ENCODE measurements around the gene CC2D2B.
"Not testable (repeated sequence)": the region's sequence is repeated elsewhere in the genome, so short reads cannot be mapped to it uniquely, and the experiment has no call there.

The CC2D2B gene

DNA sequence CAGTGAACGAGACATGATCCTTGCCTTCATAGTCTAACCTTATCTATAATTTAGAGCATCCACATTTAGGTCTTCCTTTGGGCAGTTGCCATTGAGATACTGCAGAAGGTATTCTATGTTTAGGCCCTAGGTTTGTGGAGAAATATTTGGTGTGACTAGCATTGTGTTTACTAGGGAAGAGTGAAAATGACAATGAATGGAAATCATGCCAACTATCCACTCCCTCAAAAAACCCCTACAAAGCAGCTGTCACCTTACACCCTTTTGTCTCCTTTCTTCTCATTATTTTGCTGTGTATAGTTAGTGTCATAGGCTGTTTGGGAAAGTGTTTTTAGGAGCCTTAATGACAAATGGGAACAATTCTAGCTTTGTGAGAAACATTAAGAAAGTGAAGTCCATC lies 138.8 kb downstream of the CC2D2B start:
- H3K36me3 ChIP-seq (ENCODE audit: control insufficient read depth in 2 of 2, insufficient read depth in 2 of 2, low read length in 2 of 2), result no peaks in the 10 kb centered on the region
- no peaks in the 10 kb centered on the region for H3K27me3 ChIP-seq (ENCODE audit: control insufficient read depth in 1 of 2, insufficient read depth in 2 of 2, low read length in 2 of 2)
- no peaks in the 10 kb centered on the region for H3K9me3 ChIP-seq (ENCODE audit: control insufficient read depth in 2 of 2, low read length in 2 of 2)
- H3K27ac ChIP-seq (ENCODE audit: low read length), result no peak overlapping the region
- H3K4me3 ChIP-seq (ENCODE audit: low read length in 2 of 2), result no peak overlapping the region
- H3K9ac ChIP-seq (ENCODE audit: low read length in 2 of 2), result no peak overlapping the region
- peaks cover 9% of the 10 kb centered on the region for H3K4me1 ChIP-seq (ENCODE audit: control insufficient read depth, insufficient read depth, low read length)

DNA sequence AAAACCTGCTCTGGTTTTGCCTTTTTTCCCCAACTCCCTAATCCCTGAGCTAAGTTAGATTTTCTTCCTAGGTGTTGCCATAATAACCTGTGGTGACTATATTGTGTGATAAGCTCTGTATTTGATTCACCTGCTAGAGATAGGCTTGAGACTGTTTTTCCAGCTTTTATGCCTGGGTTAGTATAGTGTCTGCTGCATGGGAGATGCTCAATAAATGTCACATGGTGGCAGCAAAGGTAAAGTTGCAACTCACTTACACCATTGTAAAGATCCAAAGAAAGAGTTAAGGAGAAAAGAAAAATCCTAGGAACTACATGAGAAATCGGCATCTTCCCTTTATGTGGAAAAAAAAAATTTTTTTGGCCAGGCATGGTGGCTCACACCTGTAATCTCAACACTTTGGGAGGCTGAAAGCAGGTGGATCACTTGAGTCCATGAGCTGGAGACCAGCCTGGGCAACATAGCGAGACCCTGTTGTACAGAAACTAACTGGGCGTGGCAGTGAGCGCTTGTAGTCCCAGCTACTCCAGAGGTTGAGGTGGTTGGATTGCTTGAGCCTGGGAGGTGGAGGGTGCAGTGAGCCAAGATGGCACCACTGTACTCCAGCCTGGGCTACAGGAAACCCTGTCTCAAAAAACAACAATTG lies 139.4 kb downstream of the CC2D2B start:
- no peaks in the 10 kb centered on the region for H3K36me3 ChIP-seq (ENCODE audit: control insufficient read depth in 2 of 2, insufficient read depth in 2 of 2, low read length in 2 of 2)

DNA sequence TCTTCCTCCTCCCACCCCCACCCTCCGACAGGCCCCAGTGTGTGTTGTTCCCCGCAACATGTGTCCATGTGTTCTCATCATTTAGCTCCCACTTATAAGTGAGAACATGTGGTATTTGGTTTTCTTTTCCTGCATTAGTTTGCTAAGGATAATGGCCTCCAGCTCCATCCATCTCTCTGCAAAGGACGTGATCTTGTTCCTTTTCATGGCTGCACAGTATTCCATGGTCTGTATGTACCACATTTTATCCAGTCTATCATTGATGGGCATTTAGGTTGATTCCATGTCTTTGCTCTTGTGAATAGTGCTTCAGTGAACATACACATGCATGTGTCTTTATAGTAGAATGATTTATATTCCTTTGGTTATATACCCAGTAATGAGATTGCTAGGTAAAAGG lies 140.2 kb downstream of the CC2D2B start:
- not testable (repeated sequence) for H3K36me3 ChIP-seq (ENCODE audit: control insufficient read depth in 2 of 2, insufficient read depth in 2 of 2, low read length in 2 of 2); H3K27ac ChIP-seq (ENCODE audit: low read length); H3K9ac ChIP-seq (ENCODE audit: low read length in 2 of 2); H3K27me3 ChIP-seq (ENCODE audit: control insufficient read depth in 1 of 2, insufficient read depth in 2 of 2, low read length in 2 of 2); H3K9me3 ChIP-seq (ENCODE audit: control insufficient read depth in 2 of 2, low read length in 2 of 2); H3K4me3 ChIP-seq (ENCODE audit: low read length in 2 of 2); H3K4me1 ChIP-seq (ENCODE audit: control insufficient read depth, insufficient read depth, low read length)

More for the DNA sequence above, 139.4 kb downstream of the CC2D2B start:
- Histone ChIP-seq H3K27me3 (ENCODE audit: control insufficient read depth in 1 of 2, insufficient read depth in 2 of 2, low read length in 2 of 2) (no peaks in the 10 kb centered on the region), H3K9me3 (ENCODE audit: control insufficient read depth in 2 of 2, low read length in 2 of 2) (no peaks in the 10 kb centered on the region), H3K4me1 (ENCODE audit: control insufficient read depth, insufficient read depth, low read length) (peaks cover 9% of the 10 kb centered on the region), H3K9ac (ENCODE audit: low read length in 2 of 2) (no peak overlapping the region), H3K27ac (ENCODE audit: low read length) (no peak overlapping the region), H3K4me3 (ENCODE audit: low read length in 2 of 2) (no peak overlapping the region)

DNA sequence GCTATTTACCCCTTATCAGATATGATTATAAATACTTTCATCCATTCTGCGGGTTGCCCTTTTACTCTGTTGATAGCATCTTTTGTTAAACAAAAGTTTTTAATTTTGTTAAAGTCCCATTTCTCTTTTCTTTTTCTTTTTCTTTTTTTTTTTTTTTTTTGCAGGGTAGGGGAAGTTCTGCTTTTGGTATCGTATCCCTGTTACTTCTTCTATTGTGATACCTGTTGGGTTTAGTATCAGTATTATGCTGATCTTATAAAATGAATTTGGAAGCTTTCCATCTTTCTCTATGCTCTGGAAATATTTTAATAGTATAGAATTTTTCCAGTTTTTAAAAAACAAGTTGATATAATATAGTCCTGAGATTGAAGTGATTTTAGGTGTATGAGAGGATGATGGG lies 141.6 kb downstream of the CC2D2B start:
- Histone ChIP-seq H3K27ac (ENCODE audit: low read length) (no peak overlapping the region), H3K9me3 (ENCODE audit: control insufficient read depth in 2 of 2, low read length in 2 of 2) (no peaks in the 10 kb centered on the region), H3K36me3 (ENCODE audit: control insufficient read depth in 2 of 2, insufficient read depth in 2 of 2, low read length in 2 of 2) (no peaks in the 10 kb centered on the region), H3K27me3 (ENCODE audit: control insufficient read depth in 1 of 2, insufficient read depth in 2 of 2, low read length in 2 of 2) (no peaks in the 10 kb centered on the region), H3K9ac (ENCODE audit: low read length in 2 of 2) (no peak overlapping the region), H3K4me3 (ENCODE audit: low read length in 2 of 2) (no peak overlapping the region), H3K4me1 (ENCODE audit: control insufficient read depth, insufficient read depth, low read length) (peaks cover 2% of the 10 kb centered on the region)

DNA sequence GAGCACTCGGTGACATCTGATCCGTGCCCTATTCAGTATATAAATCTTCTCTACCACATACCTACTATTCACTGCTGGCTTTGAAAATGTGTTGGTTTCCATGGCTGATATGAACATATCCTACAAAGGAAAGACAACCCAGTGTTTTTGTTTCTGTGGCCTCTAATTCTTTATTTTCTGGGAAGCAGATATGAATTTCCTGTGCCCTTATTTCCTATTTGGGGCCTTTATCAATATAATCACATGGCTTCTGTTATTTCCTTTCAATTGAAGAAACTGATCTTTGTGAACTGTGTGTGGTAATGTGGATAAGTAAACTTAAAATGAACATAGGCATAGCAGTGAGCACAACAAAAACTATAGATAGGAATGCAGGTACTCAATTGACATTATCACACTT lies 146.2 kb downstream of the CC2D2B start:
- no peak overlapping the region for H3K27ac ChIP-seq (ENCODE audit: low read length)
- no peak overlapping the region for H3K9ac ChIP-seq (ENCODE audit: low read length in 2 of 2)
- no peaks in the 10 kb centered on the region for H3K9me3 ChIP-seq (ENCODE audit: control insufficient read depth in 2 of 2, low read length in 2 of 2)
- H3K4me1 ChIP-seq (ENCODE audit: control insufficient read depth, insufficient read depth, low read length), result no peaks in the 10 kb centered on the region
- no peaks in the 10 kb centered on the region for H3K27me3 ChIP-seq (ENCODE audit: control insufficient read depth in 1 of 2, insufficient read depth in 2 of 2, low read length in 2 of 2)
- no peak overlapping the region for H3K4me3 ChIP-seq (ENCODE audit: low read length in 2 of 2)
- H3K36me3 ChIP-seq (ENCODE audit: control insufficient read depth in 2 of 2, insufficient read depth in 2 of 2, low read length in 2 of 2), result peaks cover 17 to 23% of the 10 kb centered on the region in 2 donors

DNA sequence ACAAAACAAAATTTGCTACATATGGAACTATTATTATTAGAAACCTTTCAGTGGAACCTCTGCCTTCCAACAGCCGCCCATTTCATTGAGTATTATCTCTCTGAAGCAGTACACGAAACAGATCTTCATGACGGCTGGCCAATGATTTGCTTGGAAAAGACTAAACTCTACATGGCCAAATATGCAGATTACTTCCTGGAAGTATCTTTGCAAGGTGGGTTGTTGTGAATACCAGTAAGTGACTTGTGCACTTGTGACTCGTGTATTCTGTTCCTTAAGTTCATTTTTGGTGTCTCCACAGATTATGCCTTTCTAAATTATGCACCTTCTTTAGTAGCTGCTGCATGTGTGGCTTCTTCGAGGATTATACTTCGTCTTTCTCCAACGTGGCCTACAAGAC lies 149.0 kb downstream of the CC2D2B start:
- Histone ChIP-seq H3K36me3 (ENCODE audit: control insufficient read depth in 2 of 2, insufficient read depth in 2 of 2, low read length in 2 of 2) (peaks cover 19 to 30% of the 10 kb centered on the region in 2 donors), H3K27ac (ENCODE audit: low read length) (no peak overlapping the region), H3K4me1 (ENCODE audit: control insufficient read depth, insufficient read depth, low read length) (no peaks in the 10 kb centered on the region), H3K27me3 (ENCODE audit: control insufficient read depth in 1 of 2, insufficient read depth in 2 of 2, low read length in 2 of 2) (no peaks in the 10 kb centered on the region), H3K9ac (ENCODE audit: low read length in 2 of 2) (no peak overlapping the region), H3K9me3 (ENCODE audit: control insufficient read depth in 2 of 2, low read length in 2 of 2) (no peaks in the 10 kb centered on the region), H3K4me3 (ENCODE audit: low read length in 2 of 2) (no peak overlapping the region)

DNA sequence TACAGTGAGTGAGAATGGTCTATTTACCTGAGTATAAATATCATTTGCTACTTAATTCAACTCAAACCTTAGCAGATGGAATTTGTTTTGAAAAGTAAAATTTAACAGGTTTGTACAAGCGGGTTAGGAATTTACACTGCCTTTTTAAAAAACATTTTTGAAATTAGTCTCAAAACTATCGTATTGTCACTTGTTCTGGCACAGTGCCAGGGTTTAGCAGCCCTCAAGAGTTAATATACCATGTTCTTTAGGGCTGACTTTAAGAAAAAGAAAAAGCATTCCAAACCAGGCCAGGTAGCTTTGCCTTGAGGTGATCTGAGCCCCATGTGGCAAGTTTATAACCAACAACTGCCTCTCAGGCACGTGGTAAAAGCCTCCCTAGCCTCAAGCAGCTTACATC lies 153.5 kb downstream of the CC2D2B start:
- H3K27me3 ChIP-seq (ENCODE audit: control insufficient read depth in 1 of 2, insufficient read depth in 2 of 2, low read length in 2 of 2), result no peaks in the 10 kb centered on the region
- no peaks in the 10 kb centered on the region for H3K9me3 ChIP-seq (ENCODE audit: control insufficient read depth in 2 of 2, low read length in 2 of 2)
- peaks cover 21 to 30% of the 10 kb centered on the region in 2 donors for H3K36me3 ChIP-seq (ENCODE audit: control insufficient read depth in 2 of 2, insufficient read depth in 2 of 2, low read length in 2 of 2)

DNA sequence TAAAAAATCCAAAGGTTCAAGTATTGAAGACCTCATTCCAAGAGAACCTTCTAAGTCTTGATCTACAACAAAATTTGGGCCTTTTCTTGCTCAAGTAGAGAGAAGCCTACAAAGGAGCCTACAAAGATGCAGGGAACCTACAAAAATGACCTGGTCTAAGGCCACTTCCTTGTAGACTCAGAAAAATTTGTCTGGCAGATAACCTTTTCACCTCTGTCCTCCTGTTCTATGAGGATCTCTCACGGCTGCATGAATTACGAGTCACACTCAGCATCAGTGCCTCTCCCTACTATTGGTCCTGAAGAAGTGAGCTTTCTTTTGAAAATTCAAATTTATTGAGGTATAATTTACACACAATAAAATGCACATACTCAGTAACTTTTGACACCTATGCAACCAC lies 164.9 kb downstream of the CC2D2B start:
- no peaks in the 10 kb centered on the region for H3K27me3 ChIP-seq (ENCODE audit: control insufficient read depth in 1 of 2, insufficient read depth in 2 of 2, low read length in 2 of 2)
- no peak overlapping the region for H3K4me3 ChIP-seq (ENCODE audit: low read length in 2 of 2)
- no peak overlapping the region for H3K9ac ChIP-seq (ENCODE audit: low read length in 2 of 2)
- H3K9me3 ChIP-seq (ENCODE audit: control insufficient read depth in 2 of 2, low read length in 2 of 2), result no peaks in the 10 kb centered on the region
- no peak overlapping the region for H3K27ac ChIP-seq (ENCODE audit: low read length)
- no peaks in the 10 kb centered on the region for H3K4me1 ChIP-seq (ENCODE audit: control insufficient read depth, insufficient read depth, low read length)
- H3K36me3 ChIP-seq (ENCODE audit: control insufficient read depth in 2 of 2, insufficient read depth in 2 of 2, low read length in 2 of 2), result no peaks in the 10 kb centered on the region

More for the DNA sequence above, 153.5 kb downstream of the CC2D2B start:
- Histone ChIP-seq H3K27ac (ENCODE audit: low read length) (no peak overlapping the region), H3K9ac (ENCODE audit: low read length in 2 of 2) (no peak overlapping the region), H3K4me1 (ENCODE audit: control insufficient read depth, insufficient read depth, low read length) (no peaks in the 10 kb centered on the region), H3K4me3 (ENCODE audit: low read length in 2 of 2) (no peak overlapping the region)

DNA sequence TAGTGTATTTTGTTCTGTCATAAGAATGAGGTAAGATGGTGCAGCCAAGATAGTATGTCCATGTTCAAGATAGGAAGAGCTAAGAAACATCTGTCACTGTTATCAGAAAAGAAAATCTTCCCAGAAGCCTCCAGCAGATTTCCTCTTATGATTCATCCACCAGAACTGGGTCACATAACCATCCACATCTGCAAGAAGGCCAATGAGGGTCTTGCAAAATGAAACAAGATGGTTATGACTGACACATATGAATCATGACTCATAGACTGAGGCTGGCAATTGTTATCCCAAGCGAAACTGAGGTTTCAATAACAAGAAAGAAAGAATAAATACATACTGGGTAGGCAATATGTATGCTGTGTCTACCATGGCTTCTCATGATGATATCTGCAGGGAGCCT lies 165.9 kb downstream of the CC2D2B start:
- Histone ChIP-seq H3K9ac (ENCODE audit: low read length in 2 of 2) (no peak overlapping the region), H3K4me1 (ENCODE audit: control insufficient read depth, insufficient read depth, low read length) (no peaks in the 10 kb centered on the region), H3K36me3 (ENCODE audit: control insufficient read depth in 2 of 2, insufficient read depth in 2 of 2, low read length in 2 of 2) (no peaks in the 10 kb centered on the region), H3K9me3 (ENCODE audit: control insufficient read depth in 2 of 2, low read length in 2 of 2) (no peaks in the 10 kb centered on the region), H3K4me3 (ENCODE audit: low read length in 2 of 2) (no peak overlapping the region), H3K27ac (ENCODE audit: low read length) (no peak overlapping the region), H3K27me3 (ENCODE audit: control insufficient read depth in 1 of 2, insufficient read depth in 2 of 2, low read length in 2 of 2) (no peaks in the 10 kb centered on the region)

DNA sequence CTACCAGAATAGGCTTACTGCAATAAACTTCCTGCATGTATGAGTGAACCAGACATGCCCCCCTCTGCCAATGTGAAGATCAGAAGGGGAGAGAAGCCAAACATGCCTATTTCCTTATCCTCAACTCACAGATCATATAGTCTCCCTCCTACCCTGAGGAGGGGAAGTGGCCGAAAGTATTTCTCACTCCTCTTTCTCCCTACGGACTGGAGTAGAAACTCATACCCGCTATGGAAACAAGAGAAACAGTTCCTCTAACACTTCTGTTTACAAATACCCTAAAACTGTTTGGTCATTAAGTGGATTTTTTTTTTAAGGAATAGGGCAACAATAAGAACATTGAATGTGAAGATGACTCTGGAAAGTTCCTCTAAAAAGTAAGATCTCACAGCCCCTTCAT lies 167.0 kb downstream of the CC2D2B start:
- no peaks in the 10 kb centered on the region for H3K4me1 ChIP-seq (ENCODE audit: control insufficient read depth, insufficient read depth, low read length)
- no peak overlapping the region for H3K4me3 ChIP-seq (ENCODE audit: low read length in 2 of 2)
- no peak overlapping the region for H3K9ac ChIP-seq (ENCODE audit: low read length in 2 of 2)
- no peak overlapping the region for H3K27ac ChIP-seq (ENCODE audit: low read length)
- no peaks in the 10 kb centered on the region for H3K36me3 ChIP-seq (ENCODE audit: control insufficient read depth in 2 of 2, insufficient read depth in 2 of 2, low read length in 2 of 2)
- H3K9me3 ChIP-seq (ENCODE audit: control insufficient read depth in 2 of 2, low read length in 2 of 2), result no peaks in the 10 kb centered on the region
- no peaks in the 10 kb centered on the region for H3K27me3 ChIP-seq (ENCODE audit: control insufficient read depth in 1 of 2, insufficient read depth in 2 of 2, low read length in 2 of 2)

DNA sequence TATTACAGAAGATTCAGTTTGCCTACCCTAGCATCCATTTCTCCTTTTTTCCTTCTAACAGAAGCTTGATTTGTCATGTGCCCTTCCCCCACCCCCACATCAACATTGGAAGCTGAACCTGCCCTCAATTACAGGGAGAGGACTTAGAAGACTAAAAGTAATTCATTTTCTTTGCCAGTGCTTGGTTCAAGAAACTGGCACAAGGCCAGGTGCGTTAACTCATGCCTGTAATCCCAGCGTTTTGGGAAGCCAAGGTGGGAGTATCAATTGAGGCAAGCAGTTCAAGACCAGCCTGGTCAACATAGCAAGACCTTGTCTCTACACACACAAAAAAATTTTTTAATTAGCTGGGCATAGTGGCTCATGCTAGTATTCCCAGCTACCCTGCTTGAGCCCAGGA lies 168.2 kb downstream of the CC2D2B start:
- Histone ChIP-seq H3K27ac (ENCODE audit: low read length) (no peak overlapping the region), H3K9ac (ENCODE audit: low read length in 2 of 2) (no peak overlapping the region), H3K36me3 (ENCODE audit: control insufficient read depth in 2 of 2, insufficient read depth in 2 of 2, low read length in 2 of 2) (no peaks in the 10 kb centered on the region), H3K27me3 (ENCODE audit: control insufficient read depth in 1 of 2, insufficient read depth in 2 of 2, low read length in 2 of 2) (no peaks in the 10 kb centered on the region), H3K4me1 (ENCODE audit: control insufficient read depth, insufficient read depth, low read length) (no peaks in the 10 kb centered on the region), H3K9me3 (ENCODE audit: control insufficient read depth in 2 of 2, low read length in 2 of 2) (no peaks in the 10 kb centered on the region), H3K4me3 (ENCODE audit: low read length in 2 of 2) (no peak overlapping the region)
